22Rv1 (cell line): ENCODE measurements around the gene NAV3.

Experiments used
- H3K27ac ChIP-seq: fragments of 450-650 bp; 2 replicates; pipeline ENCODE4 v1.5.1; 2017
- ZFX ChIP-seq: fragments of 450-650 bp; IDR thresholded peaks from 2 replicates; pipeline ENCODE4 v1.6.1; 2017; ENCODE audit warnings: antibody characterized with exemption, borderline replicate concordance
- TF ChIP-seq, protein P1 (sequence below): fragments of 450-650 bp; IDR thresholded peaks from 2 replicates; pipeline ENCODE4 v1.5.1; 2017; ENCODE audit warnings: mild to moderate bottlenecking

The NAV3 gene

DNA sequence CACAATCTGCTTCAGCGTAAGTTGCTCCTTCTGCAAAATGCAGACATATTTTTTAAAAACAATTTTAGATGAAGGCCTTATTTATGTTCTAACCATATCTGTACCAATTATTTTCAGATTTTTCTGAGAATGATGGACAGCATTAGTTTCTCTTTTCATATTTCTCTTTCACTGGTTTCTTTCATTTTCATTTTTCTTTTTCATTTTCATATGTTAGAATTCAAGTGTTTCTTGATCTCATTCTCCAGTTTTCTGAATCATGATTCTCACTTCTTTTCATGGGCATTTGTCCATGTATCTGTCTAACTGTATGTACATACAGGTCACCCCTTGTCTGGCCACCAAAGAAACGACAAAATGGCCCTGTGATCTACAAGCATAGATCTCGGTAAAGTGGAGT is 346.6 kb downstream of the NAV3 start:
- no peak for TF ChIP-seq ZFX
- TF ChIP-seq, protein P1, sequence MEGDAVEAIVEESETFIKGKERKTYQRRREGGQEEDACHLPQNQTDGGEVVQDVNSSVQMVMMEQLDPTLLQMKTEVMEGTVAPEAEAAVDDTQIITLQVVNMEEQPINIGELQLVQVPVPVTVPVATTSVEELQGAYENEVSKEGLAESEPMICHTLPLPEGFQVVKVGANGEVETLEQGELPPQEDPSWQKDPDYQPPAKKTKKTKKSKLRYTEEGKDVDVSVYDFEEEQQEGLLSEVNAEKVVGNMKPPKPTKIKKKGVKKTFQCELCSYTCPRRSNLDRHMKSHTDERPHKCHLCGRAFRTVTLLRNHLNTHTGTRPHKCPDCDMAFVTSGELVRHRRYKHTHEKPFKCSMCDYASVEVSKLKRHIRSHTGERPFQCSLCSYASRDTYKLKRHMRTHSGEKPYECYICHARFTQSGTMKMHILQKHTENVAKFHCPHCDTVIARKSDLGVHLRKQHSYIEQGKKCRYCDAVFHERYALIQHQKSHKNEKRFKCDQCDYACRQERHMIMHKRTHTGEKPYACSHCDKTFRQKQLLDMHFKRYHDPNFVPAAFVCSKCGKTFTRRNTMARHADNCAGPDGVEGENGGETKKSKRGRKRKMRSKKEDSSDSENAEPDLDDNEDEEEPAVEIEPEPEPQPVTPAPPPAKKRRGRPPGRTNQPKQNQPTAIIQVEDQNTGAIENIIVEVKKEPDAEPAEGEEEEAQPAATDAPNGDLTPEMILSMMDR = no peak

DNA sequence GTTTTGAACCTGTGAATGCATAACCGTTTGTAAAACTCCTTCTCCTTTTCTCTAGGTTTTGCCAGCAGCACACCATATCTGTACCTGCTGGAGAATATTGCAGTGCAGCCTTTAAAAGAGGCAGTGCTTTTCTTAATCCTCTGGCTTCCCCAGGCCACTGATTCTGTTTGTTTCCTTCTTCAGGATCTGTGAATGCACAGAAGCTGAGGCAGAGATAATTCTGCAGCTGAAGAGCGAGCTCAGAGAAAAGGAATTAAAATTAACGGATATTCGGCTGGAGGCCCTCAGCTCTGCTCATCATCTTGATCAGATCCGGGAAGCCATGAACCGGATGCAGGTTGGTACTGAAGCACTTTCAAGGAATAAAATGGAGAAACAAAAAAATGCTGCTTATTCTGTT is 348.7 kb downstream of the NAV3 start:
- no peak overlapping the region for H3K27ac ChIP-seq
- no peak for TF ChIP-seq ZFX
- TF ChIP-seq, protein P1 = no peak

More for the DNA sequence above, 346.6 kb downstream of the NAV3 start:
- no peak overlapping the region for H3K27ac ChIP-seq

DNA sequence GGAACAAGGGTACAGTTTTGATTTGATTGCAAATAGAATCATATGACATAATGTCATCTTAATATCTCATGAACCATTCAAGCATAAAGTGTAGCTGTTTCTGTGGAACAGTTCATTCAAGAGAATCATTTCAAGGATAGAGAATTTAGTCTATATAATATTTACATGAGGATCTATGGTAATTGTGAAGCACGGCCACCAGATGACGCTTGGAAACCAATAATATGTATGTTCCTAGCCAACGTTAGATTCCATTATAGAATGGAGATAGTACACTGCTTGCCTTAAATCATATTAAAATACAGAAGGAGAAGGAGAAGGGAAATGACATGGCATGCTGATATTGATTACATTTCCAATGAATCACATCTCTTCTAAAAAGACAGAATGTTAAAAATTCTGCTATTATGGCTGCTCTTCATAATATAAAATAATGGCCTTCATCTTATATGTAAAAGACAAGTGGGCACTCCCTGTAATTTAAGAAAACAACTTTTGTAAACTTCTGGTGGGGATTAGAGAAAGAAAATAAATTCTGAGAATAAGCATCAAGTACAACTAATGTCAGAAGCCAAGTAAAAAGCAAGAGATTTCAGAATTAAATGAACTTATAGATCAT is 351.0 kb downstream of the NAV3 start:
- H3K27ac ChIP-seq = no peak overlapping the region
- TF ChIP-seq, protein P1 = peak; percentile 96
- TF ChIP-seq ZFX = no peak

DNA sequence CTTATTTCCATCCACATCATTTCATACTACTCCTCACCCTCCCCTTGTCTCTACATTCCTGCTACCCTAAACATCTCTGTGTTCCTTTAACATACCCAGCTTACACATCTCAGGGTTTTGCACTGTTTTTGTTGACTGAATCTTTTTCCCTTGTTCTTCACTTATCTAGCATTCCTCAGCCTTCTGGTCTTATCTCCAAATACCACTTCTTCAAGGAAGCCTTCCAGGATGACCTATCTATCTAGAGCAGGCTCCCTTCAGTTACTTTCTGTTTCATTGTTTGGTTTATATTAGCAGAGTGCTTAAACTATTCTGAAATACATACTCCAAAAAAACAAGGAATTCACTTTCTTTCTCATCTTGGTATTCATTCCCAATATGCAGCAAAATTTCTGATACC is 353.1 kb downstream of the NAV3 start:
- no peak overlapping the region for H3K27ac ChIP-seq
- no peak for TF ChIP-seq ZFX
- TF ChIP-seq, protein P1 = no peak

DNA sequence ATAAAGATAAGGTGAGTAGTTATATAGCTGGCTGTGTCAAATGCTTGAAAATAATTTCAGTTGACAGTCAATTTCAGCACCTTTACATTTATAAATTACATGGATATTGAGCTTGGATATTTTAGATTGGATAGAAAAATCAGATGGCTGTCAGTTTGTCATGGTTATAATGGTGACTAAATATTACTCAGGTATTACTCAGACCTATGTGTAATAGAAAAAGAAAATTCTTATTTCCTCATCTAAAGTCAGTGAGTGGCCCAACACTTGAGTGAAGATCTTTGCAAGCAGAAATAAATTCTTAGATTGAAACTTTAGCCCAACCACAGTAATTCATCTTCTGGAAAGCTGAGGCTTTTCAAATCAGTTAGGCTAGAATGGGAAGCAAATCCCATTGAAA is 354.4 kb downstream of the NAV3 start:
- TF ChIP-seq, protein P1 = no peak
- TF ChIP-seq ZFX = no peak
- no peak overlapping the region for H3K27ac ChIP-seq

DNA sequence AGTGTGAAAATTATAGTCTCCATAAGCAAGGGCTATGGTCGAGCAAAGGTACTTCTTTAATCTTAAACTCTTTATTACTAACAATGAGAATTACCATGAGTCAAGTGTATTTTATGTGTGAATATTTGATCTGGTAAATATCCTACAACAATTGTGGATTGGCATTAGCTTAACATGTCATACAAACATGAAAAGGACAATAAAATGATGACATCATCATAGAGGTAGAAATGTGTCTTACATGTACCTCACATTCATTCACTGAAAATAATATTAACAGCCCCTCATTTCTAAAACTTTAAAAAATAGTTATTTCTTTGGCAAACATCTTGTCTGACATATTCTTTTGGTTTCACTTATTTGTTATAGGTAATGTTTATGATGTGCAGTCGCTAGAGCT is 355.0 kb downstream of the NAV3 start:
- no peak overlapping the region for H3K27ac ChIP-seq
- TF ChIP-seq ZFX = no peak
- TF ChIP-seq, protein P1 = no peak

DNA sequence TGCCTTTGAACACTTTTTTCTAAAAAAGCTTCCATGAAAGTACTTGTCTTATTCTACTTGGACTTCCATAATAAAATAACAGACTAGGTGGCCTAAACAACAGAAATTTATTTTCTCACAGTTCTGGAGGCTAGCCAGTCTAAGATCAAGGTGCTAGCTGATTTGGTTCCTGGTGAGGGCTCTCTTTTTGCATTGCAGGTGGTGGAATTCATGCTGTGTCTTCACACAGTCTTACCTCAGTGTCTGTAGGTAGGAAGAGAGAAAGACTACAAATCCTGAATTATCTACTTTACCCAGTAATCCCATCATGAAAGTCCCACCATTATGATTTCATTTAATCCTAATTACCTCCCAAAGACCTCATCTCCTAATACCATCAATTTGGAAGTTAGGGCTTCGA is 356.0 kb downstream of the NAV3 start:
- no peak overlapping the region for H3K27ac ChIP-seq
- no peak for TF ChIP-seq ZFX
- TF ChIP-seq, protein P1 = no peak
